Measurements from ENCODE around the gene ERCC6L.

GRCh38 chrX:72180539-72180938, 58.3 kb downstream of the ERCC6L start:
- TF ChIP-seq BMI1 (IDR thresholded peaks at IDR 0.05; ENCODE audit: borderline replicate concordance) (no peak), NFIC (IDR thresholded peaks at IDR 0.05; ENCODE audit: low read depth, low read length) (no peak), POLR2A (IDR thresholded peaks at IDR 0.05; ENCODE audit: low read depth, low read length) (no peak), MXI1 (IDR thresholded peaks at IDR 0.05; ENCODE audit: low read depth, low read length) (no peak), POLR2AphosphoS5 (IDR thresholded peaks at IDR 0.05; ENCODE audit: low read length) (no peak), GABPA (IDR thresholded peaks at IDR 0.05; ENCODE audit: low read depth) (no peak), CEBPB (IDR thresholded peaks at IDR 0.05; ENCODE audit: borderline replicate concordance in 1 of 2, low read depth in 2 of 2, low read length in 2 of 2) (no peak), YY1 (IDR thresholded peaks at IDR 0.05; ENCODE audit: low read depth, low read length) (no peak), HDAC2 (IDR thresholded peaks at IDR 0.05) (no peak), ZBTB33 (IDR thresholded peaks at IDR 0.05) (no peak), SPI1 (IDR thresholded peaks at IDR 0.05; ENCODE audit: borderline replicate concordance, insufficient read depth, low read depth, low read length) (no peak), TAF1 (IDR thresholded peaks at IDR 0.05; ENCODE audit: borderline replicate concordance, low read depth, low read length) (no peak), PRDM15 (CRISPR knock-in tag; IDR thresholded peaks at IDR 0.05) (no peak)
- TF ChIP-seq, protein P1, sequence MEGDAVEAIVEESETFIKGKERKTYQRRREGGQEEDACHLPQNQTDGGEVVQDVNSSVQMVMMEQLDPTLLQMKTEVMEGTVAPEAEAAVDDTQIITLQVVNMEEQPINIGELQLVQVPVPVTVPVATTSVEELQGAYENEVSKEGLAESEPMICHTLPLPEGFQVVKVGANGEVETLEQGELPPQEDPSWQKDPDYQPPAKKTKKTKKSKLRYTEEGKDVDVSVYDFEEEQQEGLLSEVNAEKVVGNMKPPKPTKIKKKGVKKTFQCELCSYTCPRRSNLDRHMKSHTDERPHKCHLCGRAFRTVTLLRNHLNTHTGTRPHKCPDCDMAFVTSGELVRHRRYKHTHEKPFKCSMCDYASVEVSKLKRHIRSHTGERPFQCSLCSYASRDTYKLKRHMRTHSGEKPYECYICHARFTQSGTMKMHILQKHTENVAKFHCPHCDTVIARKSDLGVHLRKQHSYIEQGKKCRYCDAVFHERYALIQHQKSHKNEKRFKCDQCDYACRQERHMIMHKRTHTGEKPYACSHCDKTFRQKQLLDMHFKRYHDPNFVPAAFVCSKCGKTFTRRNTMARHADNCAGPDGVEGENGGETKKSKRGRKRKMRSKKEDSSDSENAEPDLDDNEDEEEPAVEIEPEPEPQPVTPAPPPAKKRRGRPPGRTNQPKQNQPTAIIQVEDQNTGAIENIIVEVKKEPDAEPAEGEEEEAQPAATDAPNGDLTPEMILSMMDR (IDR thresholded peaks at IDR 0.05 in 2 of 3, conservative IDR thresholded peaks at IDR 0.05 in 1 of 3; ENCODE audit: control insufficient read depth in 2 of 3, extremely low read depth in 1 of 3, insufficient read depth in 1 of 3, low read depth in 3 of 3, low read length in 3 of 3) = no peak
